Measurements from ENCODE around the gene RBM5. TPM values are rescaled to one million over a fixed set of nuclear protein-coding genes. Genes with fewer than 3 reads are reported as not detected.

RBM5 gene
- polyA plus RNA-seq, 1 donor (not counting 4 experiments of a cell fraction or from before 2014, with no cell fraction given) = 167 TPM

DNA sequence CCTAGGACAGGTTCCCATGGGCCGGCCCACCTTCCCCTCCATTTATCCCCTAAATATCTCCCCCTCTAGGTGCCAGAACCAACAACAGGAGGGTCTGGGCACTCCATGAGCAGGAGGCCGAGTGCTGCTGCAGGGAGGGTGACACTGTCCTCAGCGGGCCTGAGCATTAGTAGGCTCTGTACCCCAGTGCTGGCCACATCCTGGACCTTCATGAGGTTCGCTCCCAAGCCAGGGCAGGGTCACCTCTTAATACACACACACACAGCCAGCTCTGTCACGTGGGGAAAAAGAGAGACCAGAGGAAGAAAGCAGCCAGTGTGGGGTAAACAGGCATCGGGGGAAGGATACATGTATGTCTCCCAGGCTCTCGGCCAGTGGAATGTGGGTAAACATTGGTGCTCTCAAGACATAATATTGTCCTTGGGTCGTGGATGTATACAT lies 38.6 kb downstream of the RBM5 start:
- H4K20me1 ChIP-seq (ENCODE audit: control insufficient read depth, extremely low read depth, insufficient read depth, low read length) = no peaks in the 10 kb centered on the region
- no peak for DNase-seq (ENCODE audit: low read depth, low spot score)
- H2AFZ ChIP-seq (ENCODE audit: control insufficient read depth, low read length) = no peak overlapping the region
- no peak overlapping the region for H3K27ac ChIP-seq (ENCODE audit: control insufficient read depth, insufficient read depth, low read length)
- TF ChIP-seq, protein P1, sequence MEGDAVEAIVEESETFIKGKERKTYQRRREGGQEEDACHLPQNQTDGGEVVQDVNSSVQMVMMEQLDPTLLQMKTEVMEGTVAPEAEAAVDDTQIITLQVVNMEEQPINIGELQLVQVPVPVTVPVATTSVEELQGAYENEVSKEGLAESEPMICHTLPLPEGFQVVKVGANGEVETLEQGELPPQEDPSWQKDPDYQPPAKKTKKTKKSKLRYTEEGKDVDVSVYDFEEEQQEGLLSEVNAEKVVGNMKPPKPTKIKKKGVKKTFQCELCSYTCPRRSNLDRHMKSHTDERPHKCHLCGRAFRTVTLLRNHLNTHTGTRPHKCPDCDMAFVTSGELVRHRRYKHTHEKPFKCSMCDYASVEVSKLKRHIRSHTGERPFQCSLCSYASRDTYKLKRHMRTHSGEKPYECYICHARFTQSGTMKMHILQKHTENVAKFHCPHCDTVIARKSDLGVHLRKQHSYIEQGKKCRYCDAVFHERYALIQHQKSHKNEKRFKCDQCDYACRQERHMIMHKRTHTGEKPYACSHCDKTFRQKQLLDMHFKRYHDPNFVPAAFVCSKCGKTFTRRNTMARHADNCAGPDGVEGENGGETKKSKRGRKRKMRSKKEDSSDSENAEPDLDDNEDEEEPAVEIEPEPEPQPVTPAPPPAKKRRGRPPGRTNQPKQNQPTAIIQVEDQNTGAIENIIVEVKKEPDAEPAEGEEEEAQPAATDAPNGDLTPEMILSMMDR (optimal IDR thresholded peaks at IDR 0.05 in 1 of 3, IDR thresholded peaks at IDR 0.05 in 1 of 3, conservative IDR thresholded peaks at IDR 0.05 in 1 of 3; ENCODE audit: extremely low read depth in 1 of 3, insufficient read depth in 2 of 3, low read length in 3 of 3) = no peak
- dilution Hi-C loops (cut with MboI; ENCODE audit: extremely low pct_ligation_motif_present, low sequenced_read_pairs) = no loop called here
- no peak overlapping the region for H3K4me2 ChIP-seq (ENCODE audit: control insufficient read depth, extremely low read depth, insufficient read depth, low read depth, low read length)
- peaks cover 13% of the 10 kb centered on the region for H3K4me1 ChIP-seq (ENCODE audit: control insufficient read depth, extremely low read depth, insufficient read depth, low read length)
- H3K36me3 ChIP-seq (ENCODE audit: control insufficient read depth in 2 of 2, extremely low read depth in 1 of 2, insufficient read depth in 2 of 2, low read length in 2 of 2) = no peaks in the 10 kb centered on the region
- no peak overlapping the region for H3K9ac ChIP-seq (ENCODE audit: control insufficient read depth, extremely low read depth, insufficient read depth, low read length)
- no peaks in the 10 kb centered on the region for H3K9me1 ChIP-seq (ENCODE audit: control insufficient read depth, extremely low read depth, insufficient read depth, low read length)
- H3K4me3 ChIP-seq (ENCODE audit: control insufficient read depth in 2 of 3, extremely low read depth in 1 of 3, insufficient read depth in 2 of 3, low read depth in 1 of 3, low read length in 3 of 3) = no peak overlapping the region
- H3K27me3 ChIP-seq (ENCODE audit: control insufficient read depth, extremely low read depth, insufficient read depth, low read length) = no peaks in the 10 kb centered on the region
- no peaks in the 10 kb centered on the region for H3K9me3 ChIP-seq (ENCODE audit: control insufficient read depth, low read depth, low read length)
- FAIRE-seq = no peak
- H3K79me2 ChIP-seq (ENCODE audit: control insufficient read depth, insufficient read depth, low read length) = no peaks in the 10 kb centered on the region

DNA sequence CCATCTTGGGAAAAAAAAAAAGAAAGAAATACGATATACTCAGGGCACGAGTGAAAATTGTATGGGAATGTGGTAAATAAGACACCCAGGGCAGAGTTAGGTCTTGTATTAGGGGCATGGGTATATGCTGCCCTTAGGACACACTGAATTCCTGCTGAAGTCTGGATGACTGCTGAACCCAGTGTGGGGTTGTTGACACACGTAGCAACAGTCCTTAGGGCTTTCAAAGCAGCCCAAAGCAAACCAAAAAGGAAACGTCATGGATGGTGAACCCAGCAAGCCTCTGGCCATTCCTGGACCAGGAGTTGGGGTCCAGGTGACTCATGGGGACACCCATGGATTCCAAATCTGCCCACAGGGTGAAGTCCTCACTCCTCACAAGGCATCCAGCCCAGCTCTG lies 39.3 kb downstream of the RBM5 start:
- no peak overlapping the region for H3K4me3 ChIP-seq (ENCODE audit: control insufficient read depth in 2 of 3, extremely low read depth in 1 of 3, insufficient read depth in 2 of 3, low read depth in 1 of 3, low read length in 3 of 3)
- H3K9me3 ChIP-seq (ENCODE audit: control insufficient read depth, low read depth, low read length) = no peaks in the 10 kb centered on the region
- H3K4me1 ChIP-seq (ENCODE audit: control insufficient read depth, extremely low read depth, insufficient read depth, low read length) = peaks cover 13% of the 10 kb centered on the region
- H2AFZ ChIP-seq (ENCODE audit: control insufficient read depth, low read length) = no peak overlapping the region
- H3K79me2 ChIP-seq (ENCODE audit: control insufficient read depth, insufficient read depth, low read length) = no peaks in the 10 kb centered on the region
- H3K27ac ChIP-seq (ENCODE audit: control insufficient read depth, insufficient read depth, low read length) = no peak overlapping the region
- H3K27me3 ChIP-seq (ENCODE audit: control insufficient read depth, extremely low read depth, insufficient read depth, low read length) = no peaks in the 10 kb centered on the region
- no peak overlapping the region for H3K9ac ChIP-seq (ENCODE audit: control insufficient read depth, extremely low read depth, insufficient read depth, low read length)
- no peaks in the 10 kb centered on the region for H4K20me1 ChIP-seq (ENCODE audit: control insufficient read depth, extremely low read depth, insufficient read depth, low read length)
- dilution Hi-C loops (cut with MboI; ENCODE audit: extremely low pct_ligation_motif_present, low sequenced_read_pairs) = no loop called here
- H3K36me3 ChIP-seq (ENCODE audit: control insufficient read depth in 2 of 2, extremely low read depth in 1 of 2, insufficient read depth in 2 of 2, low read length in 2 of 2) = no peaks in the 10 kb centered on the region
- H3K4me2 ChIP-seq (ENCODE audit: control insufficient read depth, extremely low read depth, insufficient read depth, low read depth, low read length) = no peak overlapping the region
- FAIRE-seq (no peak), DNase-seq (ENCODE audit: low read depth, low spot score) (no peak)
- no peaks in the 10 kb centered on the region for H3K9me1 ChIP-seq (ENCODE audit: control insufficient read depth, extremely low read depth, insufficient read depth, low read length)
- TF ChIP-seq, protein P1 (optimal IDR thresholded peaks at IDR 0.05 in 1 of 3, IDR thresholded peaks at IDR 0.05 in 1 of 3, conservative IDR thresholded peaks at IDR 0.05 in 1 of 3; ENCODE audit: extremely low read depth in 1 of 3, insufficient read depth in 2 of 3, low read length in 3 of 3) = no peak
- no peak for TF ChIP-seq EZH2 (IDR thresholded peaks at IDR 0.05; ENCODE audit: low read length)

Data from keratinocyte (primary cell).